CD14-positive monocyte (primary cell): ENCODE data around the gene SRMS. TPM values are rescaled to one million over a fixed set of nuclear protein-coding genes. Genes with fewer than 3 reads are reported as not detected.
A peak's percentile ranks its signal among the peaks of the same experiment; 100 is the strongest.

ENCODE experiments used
- DNase-seq, 3 donors: peaks; one replicate each; pipeline ENCODE4 v3.0.0-alpha.2; 2011 to 2022
- H2AFZ ChIP-seq: 2 replicates; pipeline ENCODE4 v1.6.0; 2012; ENCODE audit warnings: mild to moderate bottlenecking, low read depth, low read length, inconsistent platforms; ENCODE audit not compliant: insufficient read depth, poor library complexity, severe bottlenecking
- H3K27ac ChIP-seq, 2 donors: 1 replicate in 1 of 2; 2 replicates in 1 of 2; pipeline ENCODE4 v1.5.1; 2012 to 2013; ENCODE audit warnings: low read length in 2 of 2, control low read depth in 1 of 2, inconsistent platforms in 1 of 2, low read depth in 1 of 2, mild to moderate bottlenecking in 1 of 2
- H3K27me3 ChIP-seq, 2 donors: one replicate each; pipeline versions ENCODE4 v1.6.0 to v1.6.1; 2011 to 2013; ENCODE audit warnings: low read length in 2 of 2; ENCODE audit not compliant: control insufficient read depth in 2 of 2, insufficient read depth in 2 of 2
- H3K36me3 ChIP-seq, 2 donors: replicated peaks in 1 of 2; 1 replicate in 1 of 2; 2 replicates in 1 of 2; pipeline versions ENCODE4 v1.5.1 to v1.6.1; 2012 to 2013; ENCODE audit warnings: low read length in 2 of 2, control low read depth in 1 of 2, inconsistent platforms in 1 of 2, mild to moderate bottlenecking in 1 of 2; ENCODE audit not compliant: insufficient read depth in 2 of 2, control insufficient read depth in 1 of 2
- H3K4me1 ChIP-seq, 2 donors: 1 replicate in 1 of 2; 2 replicates in 1 of 2; pipeline versions ENCODE4 v1.5.1 to v1.6.1; 2012 to 2013; ENCODE audit warnings: low read length in 2 of 2, control low read depth in 1 of 2, inconsistent platforms in 1 of 2, mild to moderate bottlenecking in 1 of 2, moderate library complexity in 1 of 2; ENCODE audit not compliant: insufficient read depth in 2 of 2, control insufficient read depth in 1 of 2
- H3K4me2 ChIP-seq: replicated peaks from 2 replicates; pipeline ENCODE3; 2012; ENCODE audit warnings: low read length, moderate library complexity, mild to moderate bottlenecking; ENCODE audit not compliant: poor library complexity, severe bottlenecking; ENCODE audit errors: extremely low read depth
- H3K4me3 ChIP-seq, 3 experiments: fragments of 200-600 bp in 1 of 3; sonication (generic) in 1 of 3; replicated peaks in 1 of 3; 1 replicate in 2 of 3; 2 replicates in 1 of 3; pipeline ENCODE4 v1.5.1; 2011 to 2013; ENCODE audit warnings: low read length in 3 of 3, mild to moderate bottlenecking in 3 of 3, control low read depth in 2 of 3, low read depth in 2 of 3, inconsistent platforms in 1 of 3, moderate library complexity in 1 of 3
- H3K79me2 ChIP-seq: 2 replicates; pipeline ENCODE4 v1.6.0; 2012; ENCODE audit warnings: mild to moderate bottlenecking, control low read depth, inconsistent platforms, low read length, moderate library complexity; ENCODE audit not compliant: insufficient read depth
- H3K9ac ChIP-seq: 2 replicates; pipeline ENCODE4 v1.6.0; 2017; ENCODE audit warnings: low read length, mild to moderate bottlenecking; ENCODE audit not compliant: insufficient read depth, poor library complexity, severe bottlenecking
- H3K9me3 ChIP-seq, 2 donors: replicated peaks in 1 of 2; 1 replicate in 1 of 2; 2 replicates in 1 of 2; pipeline versions ENCODE4 v1.5.1 to v1.6.1; 2012 to 2013; ENCODE audit warnings: low read length in 2 of 2, control low read depth in 1 of 2; ENCODE audit not compliant: control insufficient read depth in 1 of 2, insufficient read depth in 1 of 2
- H4K20me1 ChIP-seq: 2 replicates; pipeline ENCODE4 v1.6.0; 2012; ENCODE audit warnings: mild to moderate bottlenecking, low read length, control low read depth, moderate library complexity; ENCODE audit not compliant: insufficient read depth
- H3K27ac Mint-ChIP-seq, 7 donors: one replicate each; pipeline ENCODE4 v1.8.0; 2020; ENCODE audit warnings: mild to moderate bottlenecking in 7 of 7, mixed read lengths in 7 of 7, moderate library complexity in 6 of 7, inconsistent platforms in 2 of 7
- H3K27me3 Mint-ChIP-seq, 3 donors: one replicate each; pipeline ENCODE4 v1.8.0; 2021 to 2022; ENCODE audit warnings: low read depth in 3 of 3, mild to moderate bottlenecking in 3 of 3, mixed read lengths in 3 of 3, moderate library complexity in 3 of 3, inconsistent platforms in 1 of 3
- H3K36me3 Mint-ChIP-seq, 2 donors: one replicate each; pipeline ENCODE4 v1.8.0; 2020; ENCODE audit warnings: mixed read lengths in 2 of 2, inconsistent platforms in 1 of 2, mild to moderate bottlenecking in 1 of 2
- H3K4me1 Mint-ChIP-seq: one replicate; pipeline ENCODE4 v1.8.0; 2020; ENCODE audit warnings: mild to moderate bottlenecking, mixed read lengths
- H3K4me3 Mint-ChIP-seq, 2 donors: one replicate each; pipeline ENCODE4 v1.8.0; 2020; ENCODE audit warnings: mild to moderate bottlenecking in 2 of 2, mixed read lengths in 2 of 2, moderate library complexity in 1 of 2
- H3K9me3 Mint-ChIP-seq, 7 donors: one replicate each; pipeline ENCODE4 v1.8.0; 2020 to 2022; ENCODE audit warnings: mixed read lengths in 7 of 7, mild to moderate bottlenecking in 6 of 7, moderate library complexity in 6 of 7, inconsistent platforms in 2 of 7
- CTCF ChIP-seq: fragments of 200-600 bp; IDR thresholded peaks from one replicate; pipeline ENCODE4 v1.8.0; 2022; ENCODE audit warnings: antibody characterized with exemption, mild to moderate bottlenecking
- WGBS: methylation state at CpG from one replicate; pipeline ENCODE4 v1.1.5; 2013; ENCODE audit warnings: missing lambda C conversion rate; ENCODE audit not compliant: insufficient coverage; 5-methylcytosine and 5-hydroxymethylcytosine counted together
- intact Hi-C, 2 donors: fragments of 100-400 bp; cut with micrococcal nuclease; formaldehyde crosslinking; loops; one replicate each; pipeline versions ENCODE4 v1.15.0 to v1.15.1; 2023
- polyA plus RNA-seq, 3 donors: library from polyadenylated mRNA; depleted of rRNA in 1 of 3; unstranded in 2 of 3; stranded (reverse) in 1 of 3; fragments of 300-500 nt in 2 of 3; fragments of >200 nt in 1 of 3; fragmentation: Illumina TruSeq in 2 of 3; gene quantifications; 1 replicate in 2 of 3; 2 replicates in 1 of 3; pipeline ENCODE4 v1.2.3, GENCODE V29; 2012 to 2021

Gene SRMS
- polyA plus RNA-seq, 3 donors = not detected

GRCh38 chr20:63536997-63537524, 10.5 kb downstream of the SRMS start, which contains the start of gene PTK6:
PTK6 (minus strand) TSS chr20:63537376; CDS start chr20:63537314, 62 bp downstream.
- peak within 1 kb of the TSS; percentile 77 for H3K9ac ChIP-seq
- peak within 1 kb of the TSS; percentile 80 for H2AFZ ChIP-seq
- peaks cover 23 to 28% of the 10 kb centered on the region in 2 donors for H3K4me1 ChIP-seq
- Mint-ChIP-seq H3K4me1 (peaks cover 16% of the 10 kb centered on the region), H3K27ac (peak within 1 kb of the TSS; percentile 82 to 93 (median 90)), H3K36me3 (peaks cover 0 to 2% of the 10 kb centered on the region in 2 donors), H3K27me3 (peaks cover 6 to 22% (median 13%) of the 10 kb centered on the region in 3 donors), H3K4me3 (peak within 1 kb of the TSS; percentile 65 to 84), H3K9me3 (peaks cover 0 to 3% (median 0%) of the 10 kb centered on the region in 7 donors)
- H3K27me3 ChIP-seq = peaks cover 0 to 17% of the 10 kb centered on the region in 2 donors
- H4K20me1 ChIP-seq = no peaks in the 10 kb centered on the region
- TF ChIP-seq CTCF = no peak
- peak within 1 kb of the TSS; percentile 13 to 77 (median 41) for H3K4me3 ChIP-seq
- H3K9me3 ChIP-seq = no peaks in the 10 kb centered on the region
- DNase-seq = peak; percentile 73 to 75 (median 75)
- intact Hi-C loops = loop anchor here (1.0 to 10.0 kb wide), 10 partner anchors 16 to 445 kb away; partner anchors contain the start of genes GMEB2 (in 2 of the 2), PPDPF (in 2 of the 2), ABHD16B (in 1 of the 2) and PRPF6 (in 1 of the 2)
- 55% methylated on average over 27 of the region's 29 CpGs for WGBS
- peak within 1 kb of the TSS; percentile 89 to 90 for H3K27ac ChIP-seq
- no peaks in the 10 kb centered on the region for H3K79me2 ChIP-seq
- H3K36me3 ChIP-seq = no peaks in the 10 kb centered on the region
- peak within 1 kb of the TSS; percentile 82 for H3K4me2 ChIP-seq

DNA sequence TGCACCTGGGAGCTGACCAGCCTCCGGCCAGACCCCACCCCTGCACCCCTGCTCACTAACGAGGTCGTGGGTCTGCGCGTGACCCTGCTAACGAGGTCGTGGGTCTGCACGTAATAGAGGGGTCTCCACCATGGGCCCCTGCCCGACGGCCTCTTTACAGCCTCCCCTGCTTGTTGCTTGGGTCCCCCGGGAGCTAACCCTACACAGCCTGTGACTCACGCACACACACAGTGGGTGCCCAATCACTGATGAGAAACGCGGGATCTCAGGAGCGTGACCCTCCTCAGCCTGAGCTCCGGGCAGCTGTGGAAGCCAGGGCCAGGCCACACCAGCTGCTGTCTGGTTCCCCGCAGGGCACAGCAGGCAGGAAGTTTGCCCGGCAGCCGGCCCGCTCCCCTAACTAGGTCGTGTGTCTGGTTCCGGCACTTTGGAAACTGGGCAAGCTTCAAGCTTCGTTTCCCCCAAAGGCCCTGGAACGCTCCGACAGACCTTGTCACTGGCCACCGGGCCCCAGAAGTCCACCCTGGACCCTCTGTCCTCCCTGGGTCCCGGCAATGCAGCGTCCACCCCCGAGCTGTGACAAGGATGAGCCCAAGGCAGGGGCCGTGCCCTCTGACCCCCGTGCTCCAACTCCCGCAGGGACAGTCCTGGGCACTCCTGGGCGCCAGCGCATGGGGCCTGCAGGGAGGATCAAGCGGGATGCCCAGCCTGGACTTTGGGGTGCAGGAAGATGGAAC, 11.1 kb downstream of the SRMS start:
- Histone ChIP-seq H3K27me3 (peaks cover 0 to 17% of the 10 kb centered on the region in 2 donors), H4K20me1 (no peaks in the 10 kb centered on the region), H3K79me2 (no peaks in the 10 kb centered on the region), H2AFZ (no peak overlapping the region), H3K36me3 (no peaks in the 10 kb centered on the region), H3K9me3 (no peaks in the 10 kb centered on the region), H3K4me3 (peak overlapping the region in 1 of 3 experiments; percentile 77), H3K9ac (peak overlapping the region; percentile 77), H3K4me2 (peak overlapping the region; percentile 82), H3K27ac (peak overlapping the region in 1 of 2 donors; percentile 89), H3K4me1 (peaks cover 23 to 28% of the 10 kb centered on the region in 2 donors)
- Mint-ChIP-seq H3K9me3 (peaks cover 0 to 3% (median 0%) of the 10 kb centered on the region in 7 donors), H3K4me1 (peaks cover 16% of the 10 kb centered on the region), H3K27ac (peak overlapping the region in 4 of 7 donors; percentile 82 to 93 (median 87)), H3K27me3 (peaks cover 5 to 20% (median 13%) of the 10 kb centered on the region in 3 donors), H3K36me3 (peaks cover 0 to 2% of the 10 kb centered on the region in 2 donors), H3K4me3 (peak overlapping the region in 1 of 2 donors; percentile 84)
- DNase-seq = no peak
- 84% methylated on average over 35 of the region's 35 CpGs for WGBS
- TF ChIP-seq CTCF = no peak
- intact Hi-C loops = loop anchor here (2.0 to 10.0 kb wide), 8 partner anchors 16 to 446 kb away; partner anchors contain the start of genes GMEB2 (in 2 of the 2), ABHD16B (in 1 of the 2), PPDPF (in 1 of the 2) and PRPF6 (in 1 of the 2)
